SKM-1 treated with dmso at 0.1 percent for 144 hours (cell line): ENCODE results near the gene CLCN5.

Experiments used
- DNase-seq: peaks from one replicate; lab custom pipeline; 2025; ENCODE audit not compliant: unreplicated experiment; lab: John Stamatoyannopoulos, UW

CLCN5 gene

GRCh38 chrX:50075630-50076339 lies 153.4 kb downstream of the CLCN5 start:
- peak; percentile 27 for DNase-seq

DNA sequence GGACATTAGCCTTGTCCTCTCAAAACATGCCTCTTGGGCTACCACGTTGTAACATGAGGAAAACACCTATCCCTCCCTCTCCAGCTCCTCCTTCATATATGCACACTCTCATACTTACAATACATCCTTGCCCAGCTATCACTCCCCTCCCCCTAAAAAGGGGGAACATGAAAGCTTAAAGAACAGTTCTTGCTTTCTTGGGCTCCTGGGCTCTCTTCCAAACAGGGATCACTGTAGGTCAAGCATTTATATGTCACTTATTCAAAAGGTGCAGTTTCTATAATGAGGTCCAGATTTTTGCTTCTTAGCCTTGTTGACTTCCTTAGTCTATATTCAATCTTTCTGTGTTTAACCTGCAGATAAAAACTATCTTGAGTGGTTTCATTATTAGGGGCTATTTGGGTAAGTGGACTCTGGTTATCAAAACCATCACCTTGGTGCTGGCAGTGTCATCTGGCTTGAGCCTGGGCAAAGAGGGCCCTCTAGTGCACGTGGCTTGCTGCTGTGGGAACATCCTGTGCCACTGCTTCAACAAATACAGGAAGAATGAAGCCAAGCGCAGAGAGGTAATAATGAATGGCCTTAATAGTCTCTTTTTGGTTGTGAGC lies 159.0 kb downstream of the CLCN5 start:
- no peak for DNase-seq

DNA sequence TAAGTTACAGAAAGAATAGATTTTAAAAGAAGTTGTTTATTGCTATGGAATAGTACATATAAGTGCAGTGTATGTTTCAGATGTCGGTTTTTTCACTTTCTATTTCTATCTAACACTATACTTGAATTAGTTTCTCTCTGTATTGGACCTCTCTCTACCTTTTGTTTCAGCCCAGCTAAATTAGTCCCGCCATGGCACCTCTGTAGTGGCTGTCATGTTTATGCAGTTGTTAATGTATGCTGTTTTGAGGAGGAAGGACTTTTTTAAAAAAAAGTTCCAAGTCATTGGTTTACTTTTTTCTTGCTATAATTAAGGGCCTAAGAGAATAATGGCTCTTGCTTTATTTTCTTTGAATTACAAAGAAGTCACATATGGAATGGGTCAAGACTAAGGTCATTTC lies 160.3 kb downstream of the CLCN5 start:
- DNase-seq = no peak

GRCh38 chrX:50088645-50089044 lies 166.2 kb downstream of the CLCN5 start:
- no peak for DNase-seq

- no peak for DNase-seq
Measured at GRCh38 chrX:50093625-50094024, 171.2 kb downstream of the CLCN5 start.

DNA sequence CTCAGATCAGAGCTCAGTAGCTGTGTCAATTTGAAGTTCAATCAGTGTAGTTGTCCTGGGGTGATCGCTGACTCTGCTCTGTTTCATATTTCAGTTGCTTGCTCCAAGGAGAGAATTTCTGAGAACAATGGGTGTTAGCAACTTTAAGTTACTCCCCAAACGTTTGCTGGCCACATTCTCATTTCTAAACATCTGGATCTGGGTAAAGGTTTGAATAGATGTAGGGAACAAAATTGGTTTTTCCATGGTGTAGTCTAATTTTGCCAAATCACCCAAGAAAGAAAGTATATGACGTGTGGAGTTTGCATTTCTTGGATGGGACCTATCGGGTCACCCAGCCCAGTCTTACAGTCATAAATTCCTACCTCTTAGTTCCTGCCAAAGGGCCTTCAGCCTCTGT lies 174.7 kb downstream of the CLCN5 start:
- DNase-seq = no peak

DNA sequence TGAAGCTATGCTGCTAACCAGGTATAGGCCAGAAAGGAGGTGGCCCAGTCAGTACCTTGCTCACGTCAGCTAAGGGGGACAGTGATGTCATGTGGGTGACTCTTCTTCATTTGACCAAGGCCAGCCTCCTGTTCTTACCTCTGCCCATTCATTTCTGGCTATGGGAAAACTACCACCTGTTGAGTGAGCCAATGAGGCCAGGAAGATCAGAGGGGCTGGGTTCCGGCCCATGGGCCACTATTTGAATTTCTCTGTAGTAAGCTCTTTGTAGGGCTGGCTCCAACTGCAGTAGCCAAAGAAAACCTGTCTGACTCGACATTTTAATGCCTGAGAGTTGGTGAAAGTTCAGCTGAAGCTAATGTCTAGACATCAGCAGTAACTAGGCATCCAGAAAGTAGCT lies 175.8 kb downstream of the CLCN5 start:
- no peak for DNase-seq

DNA sequence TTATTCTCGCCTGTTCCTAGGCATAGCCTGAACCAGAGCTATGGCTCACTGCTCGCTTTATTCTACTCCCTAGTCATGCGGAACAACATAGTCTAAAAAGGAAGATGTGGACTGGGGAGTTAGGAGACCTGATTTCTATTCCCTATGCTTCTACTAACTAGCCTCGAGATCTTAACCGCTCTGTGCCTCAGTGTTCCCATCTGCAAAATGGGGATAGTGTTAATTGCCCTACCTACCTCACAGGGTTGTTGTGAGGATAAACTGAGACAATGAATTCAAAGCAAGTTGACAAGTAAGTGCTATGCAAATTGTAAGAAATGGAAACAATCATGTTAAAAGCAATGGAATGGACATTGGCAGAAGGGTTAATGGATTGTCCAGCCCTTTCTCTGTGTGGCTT lies 176.4 kb downstream of the CLCN5 start:
- no peak for DNase-seq

GRCh38 chrX:50099331-50099730 lies 176.9 kb downstream of the CLCN5 start:
- DNase-seq = no peak

GRCh38 chrX:50100188-50100587 lies 177.8 kb downstream of the CLCN5 start:
- DNase-seq = no peak

GRCh38 chrX:50103176-50103575 lies 180.8 kb downstream of the CLCN5 start:
- no peak for DNase-seq

DNA sequence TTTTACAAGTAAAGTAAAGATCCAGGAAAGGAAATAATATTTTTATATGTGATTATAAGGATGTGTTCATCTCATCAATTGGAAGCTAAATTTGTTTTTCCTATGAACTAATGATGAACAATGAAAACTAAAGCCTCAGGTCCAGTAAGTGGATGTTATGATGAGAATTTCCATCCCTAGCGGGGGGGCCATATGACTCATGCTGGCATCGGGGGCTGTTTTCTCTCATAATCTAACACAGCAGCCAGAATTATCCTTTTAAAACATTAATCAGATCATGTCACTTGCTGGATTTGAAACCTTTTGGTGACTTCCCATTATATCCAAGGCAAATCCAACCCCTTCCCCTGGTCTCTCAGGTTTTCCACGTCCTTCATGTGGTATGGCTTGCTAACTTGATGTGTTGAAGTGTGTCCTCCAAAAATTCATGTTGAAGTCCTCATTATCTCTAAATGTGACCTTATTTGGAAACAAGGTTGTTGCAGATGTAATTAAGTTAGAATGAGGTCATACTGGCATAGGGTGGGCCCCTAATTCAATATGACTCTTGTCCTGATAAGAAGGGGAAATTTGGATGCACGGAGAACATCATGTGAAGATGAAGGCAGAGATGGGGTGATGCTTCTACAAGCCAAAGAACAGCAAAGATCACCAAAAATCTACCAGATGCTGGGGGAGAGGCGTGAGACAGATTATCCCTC lies 181.6 kb downstream of the CLCN5 start:
- DNase-seq = no peak

DNA sequence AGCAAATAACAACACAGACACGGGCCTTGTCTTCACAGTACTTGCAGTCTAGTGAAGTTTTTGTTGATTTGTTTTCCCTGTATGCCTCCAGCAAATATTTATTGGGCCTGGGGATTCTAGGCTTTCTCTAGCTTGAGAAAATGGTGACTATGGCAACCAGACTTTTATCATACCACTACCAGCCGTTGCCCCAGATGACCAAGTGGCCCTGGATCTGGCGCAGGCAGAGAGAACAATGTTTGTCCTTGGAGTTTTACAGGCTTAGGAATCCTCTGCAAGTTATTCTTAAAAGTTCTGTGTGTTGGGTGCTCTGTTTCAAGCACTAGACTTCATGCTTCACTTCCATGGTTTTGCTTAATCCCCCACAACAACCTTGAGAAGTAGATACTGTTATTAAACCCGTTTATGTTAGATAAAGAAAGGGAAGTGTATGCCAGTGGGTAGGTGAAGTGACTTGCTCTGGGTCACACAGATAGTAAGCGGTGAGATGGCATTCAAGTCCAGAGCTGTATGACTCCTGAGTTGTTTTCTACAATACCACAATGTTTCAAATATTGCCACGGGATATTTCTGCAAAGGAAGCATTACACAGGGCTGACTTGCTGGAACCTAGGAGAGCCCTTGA lies 183.8 kb downstream of the CLCN5 start:
- no peak for DNase-seq

DNA sequence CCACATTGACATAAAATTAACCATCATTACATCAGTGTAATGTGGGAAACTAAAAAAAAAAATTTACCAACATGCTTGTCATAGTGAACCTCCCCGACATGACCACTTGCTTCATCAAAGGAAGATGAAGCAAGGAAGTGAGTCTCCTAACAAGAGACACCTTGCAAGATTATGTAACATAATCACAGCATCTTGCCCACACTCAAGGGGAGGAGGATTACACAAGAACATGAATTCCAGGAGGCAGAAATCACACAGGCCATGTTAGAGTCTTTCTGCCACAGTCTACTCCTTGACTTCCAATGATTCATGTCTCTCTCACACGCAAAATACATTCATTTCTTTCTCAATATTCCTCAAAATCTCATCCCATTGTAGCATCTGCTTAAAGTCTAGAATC lies 185.1 kb downstream of the CLCN5 start:
- peak; percentile 15 for DNase-seq

GRCh38 chrX:50108264-50108663 lies 185.9 kb downstream of the CLCN5 start:
- no peak for DNase-seq

DNA sequence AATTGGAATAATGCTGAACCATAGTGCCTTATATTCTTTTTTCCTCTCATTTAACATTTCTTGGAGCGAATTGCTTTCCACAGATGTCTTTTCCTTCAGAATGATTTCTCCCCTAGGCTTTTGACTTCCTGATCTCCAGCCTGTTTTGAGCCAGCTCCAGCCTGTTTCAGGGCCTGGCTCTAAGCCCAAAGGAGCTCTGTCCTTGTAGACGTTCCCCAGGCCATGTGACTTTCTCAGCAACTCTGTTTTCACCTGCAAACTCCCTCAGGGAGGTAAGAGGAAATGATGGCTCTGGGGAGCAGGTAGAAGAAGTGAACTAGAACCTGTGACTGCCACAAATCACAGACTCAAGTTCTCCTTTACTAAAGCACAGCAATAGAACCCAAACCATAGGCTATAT lies 189.3 kb downstream of the CLCN5 start:
- DNase-seq = no peak

DNA sequence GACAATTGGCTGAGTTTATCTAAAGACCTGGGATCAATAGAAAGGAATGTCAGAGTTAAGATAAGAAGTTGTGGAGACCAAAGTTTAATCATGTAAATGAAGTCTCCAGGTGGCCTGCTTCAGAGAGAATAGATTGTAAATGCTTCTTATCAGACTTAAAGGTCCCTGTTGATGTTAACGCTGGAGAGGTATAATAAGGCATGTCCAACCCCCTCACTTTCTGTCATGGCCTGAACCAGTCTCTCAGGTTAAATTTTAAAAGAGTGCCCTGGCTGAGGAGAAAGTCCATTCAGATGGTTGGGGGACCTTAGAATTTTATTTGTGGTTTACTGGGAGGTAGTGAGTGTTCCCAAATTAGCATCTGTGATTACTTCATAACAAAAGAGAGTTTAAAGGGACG lies 191.7 kb downstream of the CLCN5 start:
- no peak for DNase-seq

GRCh38 chrX:50115973-50116372 lies 193.6 kb downstream of the CLCN5 start:
- DNase-seq = peak; percentile 11

DNA sequence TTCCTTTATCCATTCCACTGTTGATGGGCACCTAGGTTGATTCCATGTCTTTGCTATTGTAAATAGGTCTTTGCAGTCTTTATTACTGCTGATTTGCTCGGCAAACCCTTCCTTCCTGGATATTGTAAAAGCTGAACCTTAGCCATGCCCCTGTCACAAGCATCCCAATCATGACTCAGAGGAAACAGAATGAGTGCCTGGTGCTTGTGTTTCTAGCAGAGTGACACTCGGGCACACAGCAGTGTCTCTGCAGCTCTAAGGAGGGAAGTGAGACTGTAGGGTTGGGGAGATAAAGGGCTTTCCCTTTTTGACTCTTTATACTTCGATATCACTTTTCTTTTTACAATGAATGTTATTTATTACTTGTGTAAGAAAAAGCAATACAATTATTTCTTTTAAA lies 195.1 kb downstream of the CLCN5 start:
- no peak for DNase-seq

GRCh38 chrX:50125480-50125879 lies 203.1 kb downstream of the CLCN5 start:
- no peak for DNase-seq

DNA sequence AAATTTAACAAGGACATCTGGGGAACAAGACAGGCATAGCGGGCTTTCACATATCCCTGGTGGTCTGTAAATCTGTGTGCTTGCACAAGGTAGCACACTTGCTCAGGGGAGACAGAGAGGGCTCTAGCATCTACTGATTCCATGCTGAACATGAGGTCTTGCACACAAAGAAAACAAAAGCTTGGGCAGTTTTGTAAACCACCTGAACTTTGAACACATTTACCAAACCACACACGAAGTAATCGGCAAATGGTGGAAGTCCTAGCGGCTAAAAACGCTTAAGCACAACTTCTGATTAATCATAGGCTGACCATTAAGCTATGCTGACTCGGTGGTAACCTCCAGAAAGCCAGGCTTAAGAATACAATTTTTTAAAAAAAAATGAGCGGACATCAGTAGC lies 225.6 kb downstream of the CLCN5 start:
- DNase-seq = no peak
